ENCODE measurements around the gene TNFRSF18.

TNFRSF18 gene

DNA sequence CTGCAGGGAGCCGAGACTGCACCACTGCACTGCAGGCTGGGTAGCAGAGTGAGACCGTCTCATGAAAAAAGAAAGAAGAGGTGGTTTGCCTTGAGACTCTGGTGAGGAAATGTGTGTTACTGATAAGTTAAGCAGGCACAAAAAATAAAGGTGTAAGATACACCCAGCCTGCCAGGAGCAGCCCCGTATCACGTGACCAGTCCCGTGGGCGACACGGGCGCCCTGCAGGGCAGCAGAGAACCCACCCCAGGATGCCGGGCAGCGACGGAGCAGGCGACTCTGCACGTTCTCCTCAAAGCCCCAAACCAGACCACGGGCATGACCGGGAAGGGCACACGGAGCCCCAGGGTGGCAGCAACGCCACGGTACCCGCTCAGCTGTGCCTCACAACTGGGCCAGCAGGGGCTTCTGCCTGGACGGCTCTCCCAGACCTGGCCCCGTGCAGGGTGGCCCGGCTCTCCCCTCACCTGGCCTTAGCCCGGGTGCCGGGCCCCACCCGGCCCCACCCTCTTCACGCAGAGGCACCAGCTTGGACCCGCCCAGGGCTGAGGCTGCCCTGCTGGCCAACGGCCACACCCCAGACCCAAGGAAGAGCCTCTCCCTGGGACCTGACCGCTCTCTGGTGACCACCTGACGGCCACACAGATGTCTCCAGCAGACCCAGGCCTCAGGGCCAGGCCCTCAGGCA, 15.6 kb upstream of the TNFRSF18 start:
- DNase-seq (ENCODE audit: low read depth), result no peak
- TF ChIP-seq, protein P1, sequence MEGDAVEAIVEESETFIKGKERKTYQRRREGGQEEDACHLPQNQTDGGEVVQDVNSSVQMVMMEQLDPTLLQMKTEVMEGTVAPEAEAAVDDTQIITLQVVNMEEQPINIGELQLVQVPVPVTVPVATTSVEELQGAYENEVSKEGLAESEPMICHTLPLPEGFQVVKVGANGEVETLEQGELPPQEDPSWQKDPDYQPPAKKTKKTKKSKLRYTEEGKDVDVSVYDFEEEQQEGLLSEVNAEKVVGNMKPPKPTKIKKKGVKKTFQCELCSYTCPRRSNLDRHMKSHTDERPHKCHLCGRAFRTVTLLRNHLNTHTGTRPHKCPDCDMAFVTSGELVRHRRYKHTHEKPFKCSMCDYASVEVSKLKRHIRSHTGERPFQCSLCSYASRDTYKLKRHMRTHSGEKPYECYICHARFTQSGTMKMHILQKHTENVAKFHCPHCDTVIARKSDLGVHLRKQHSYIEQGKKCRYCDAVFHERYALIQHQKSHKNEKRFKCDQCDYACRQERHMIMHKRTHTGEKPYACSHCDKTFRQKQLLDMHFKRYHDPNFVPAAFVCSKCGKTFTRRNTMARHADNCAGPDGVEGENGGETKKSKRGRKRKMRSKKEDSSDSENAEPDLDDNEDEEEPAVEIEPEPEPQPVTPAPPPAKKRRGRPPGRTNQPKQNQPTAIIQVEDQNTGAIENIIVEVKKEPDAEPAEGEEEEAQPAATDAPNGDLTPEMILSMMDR (IDR thresholded peaks at IDR 0.05; ENCODE audit: low read depth, low read length, missing control alignments), result no peak

DNA sequence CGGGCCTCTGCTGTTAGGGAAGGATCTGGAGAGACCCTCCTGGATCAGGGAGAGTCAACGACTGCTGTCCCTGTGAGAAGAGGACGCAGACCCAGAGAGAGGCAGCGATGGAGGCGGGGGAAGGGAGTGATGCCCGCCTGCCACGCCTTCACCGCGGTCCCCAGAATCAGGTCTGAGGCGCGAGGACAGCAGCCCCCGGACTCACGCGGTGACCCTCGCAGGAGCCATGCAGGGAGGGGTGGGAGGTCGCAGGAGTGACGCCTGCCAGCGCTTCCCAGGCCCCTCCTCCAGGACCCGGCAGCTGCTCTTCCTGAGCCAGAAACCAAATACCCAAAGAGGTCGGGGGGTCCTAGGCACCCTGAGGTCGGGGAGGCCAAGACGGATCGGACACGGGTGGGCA, 13.8 kb upstream of the TNFRSF18 start:
- H3K4me3 ChIP-seq (ENCODE audit: low read depth, low read length), result no peak overlapping the region
- no peak for DNase-seq (ENCODE audit: low read depth)
- TF ChIP-seq, protein P1 (IDR thresholded peaks at IDR 0.05; ENCODE audit: low read depth, low read length, missing control alignments), result no peak

More for the DNA sequence above, 15.6 kb upstream of the TNFRSF18 start:
- no peak overlapping the region for H3K4me3 ChIP-seq (ENCODE audit: low read depth, low read length)

DNA sequence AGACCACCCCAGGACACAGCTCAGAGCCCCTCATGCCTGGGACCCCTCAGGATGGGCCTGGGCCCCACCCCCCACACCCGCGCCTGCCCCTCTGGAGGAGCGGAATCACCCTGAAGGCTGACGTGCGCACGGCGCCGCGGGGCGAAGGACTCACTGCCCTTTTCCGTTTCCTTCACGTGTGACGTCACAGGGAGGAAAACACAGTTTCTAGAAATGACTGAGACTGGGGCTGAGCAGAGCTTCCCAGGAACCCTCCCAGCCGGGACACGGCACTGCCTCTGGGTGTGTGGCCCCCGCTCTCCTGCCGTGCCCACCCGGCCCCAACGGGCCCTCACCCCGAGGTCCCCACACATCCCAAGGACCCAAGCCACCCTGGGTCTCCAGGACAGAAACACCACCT, 12.9 kb upstream of the TNFRSF18 start:
- TF ChIP-seq, protein P1 (IDR thresholded peaks at IDR 0.05; ENCODE audit: low read depth, low read length, missing control alignments), result no peak
- DNase-seq (ENCODE audit: low read depth), result no peak
- no peak overlapping the region for H3K4me3 ChIP-seq (ENCODE audit: low read depth, low read length)

DNA sequence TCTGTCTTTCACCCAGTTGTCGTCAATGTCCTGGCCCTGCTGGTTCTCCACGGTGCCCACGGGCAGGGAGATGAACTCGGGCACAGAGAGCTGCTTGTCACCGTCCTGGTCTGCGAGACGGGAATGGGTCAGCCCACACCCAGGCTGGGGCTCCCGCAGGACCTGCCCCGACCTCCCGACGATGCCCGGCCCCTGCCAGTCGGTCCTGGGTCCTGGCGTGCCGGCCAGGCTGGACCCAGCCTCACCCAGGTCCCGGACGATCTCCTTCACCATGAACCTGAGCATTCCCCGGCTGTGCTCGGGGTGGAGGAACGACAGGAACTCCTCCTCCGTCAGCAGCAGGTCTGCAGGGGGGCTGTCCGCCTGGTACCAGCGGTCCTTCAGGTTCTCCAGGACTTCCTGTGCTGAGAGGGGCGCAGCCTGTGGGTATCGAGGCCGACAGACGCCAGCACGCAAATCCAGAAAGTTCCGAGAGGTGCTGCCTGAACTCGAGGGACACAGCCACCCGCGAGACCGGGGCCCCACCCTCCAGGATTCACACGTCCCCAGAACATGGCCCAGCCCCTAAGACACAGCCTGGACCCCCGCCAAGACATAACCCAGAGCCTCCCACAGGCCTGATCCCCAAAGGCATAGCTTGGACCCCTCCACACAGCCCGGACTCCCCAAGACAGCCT, 12.3 kb upstream of the TNFRSF18 start:
- TF ChIP-seq, protein P1 (IDR thresholded peaks at IDR 0.05; ENCODE audit: low read depth, low read length, missing control alignments), result no peak
- no peak for DNase-seq (ENCODE audit: low read depth)
- H3K4me3 ChIP-seq (ENCODE audit: low read depth, low read length), result no peak overlapping the region

DNA sequence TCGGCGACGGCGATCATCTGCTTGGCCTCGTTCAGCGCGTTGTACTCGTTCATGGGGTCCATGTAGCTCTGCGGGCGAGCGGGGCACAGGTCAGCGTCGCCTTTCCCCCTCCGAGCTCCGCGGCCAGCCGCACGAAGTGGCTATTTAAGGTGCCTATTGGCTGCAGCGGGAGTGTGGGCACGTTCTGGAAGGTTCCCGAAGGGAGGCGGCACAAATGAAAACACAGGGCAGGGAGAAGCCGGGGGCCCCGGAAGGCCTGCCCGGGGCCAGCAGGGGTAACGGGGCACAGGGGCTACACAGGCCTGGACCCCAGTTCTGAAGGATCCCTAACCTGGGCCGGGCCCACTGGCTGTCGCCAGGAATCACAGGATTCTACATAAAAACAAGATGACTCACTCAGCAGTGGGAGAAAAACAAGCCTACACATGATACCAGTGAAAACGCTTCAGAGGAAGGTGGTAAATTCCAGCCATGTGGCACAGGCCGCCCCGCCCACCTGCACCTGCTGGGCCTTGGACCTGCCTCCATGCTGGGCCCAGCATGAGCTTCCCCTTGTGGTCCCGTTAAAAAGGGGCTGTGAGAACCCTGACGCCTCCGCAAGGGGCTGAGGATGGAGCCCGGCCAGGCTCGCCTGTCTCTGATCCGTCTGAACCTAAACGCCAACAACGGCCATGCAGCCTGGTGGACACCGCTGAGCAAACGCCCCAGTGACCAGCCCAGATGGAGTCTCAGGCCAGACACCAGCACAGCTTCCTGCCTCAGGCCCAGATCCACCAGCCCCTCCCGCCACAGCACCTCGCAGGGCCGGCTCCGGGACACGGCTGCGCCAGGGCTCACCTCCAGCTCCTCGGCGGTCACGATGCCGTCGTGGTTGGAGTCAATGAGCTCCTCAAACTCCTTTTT, 11.5 kb upstream of the TNFRSF18 start:
- H3K4me3 ChIP-seq (ENCODE audit: low read depth, low read length), result no peak overlapping the region
- no peak for DNase-seq (ENCODE audit: low read depth)
- TF ChIP-seq, protein P1 (IDR thresholded peaks at IDR 0.05; ENCODE audit: low read depth, low read length, missing control alignments), result no peak

DNA sequence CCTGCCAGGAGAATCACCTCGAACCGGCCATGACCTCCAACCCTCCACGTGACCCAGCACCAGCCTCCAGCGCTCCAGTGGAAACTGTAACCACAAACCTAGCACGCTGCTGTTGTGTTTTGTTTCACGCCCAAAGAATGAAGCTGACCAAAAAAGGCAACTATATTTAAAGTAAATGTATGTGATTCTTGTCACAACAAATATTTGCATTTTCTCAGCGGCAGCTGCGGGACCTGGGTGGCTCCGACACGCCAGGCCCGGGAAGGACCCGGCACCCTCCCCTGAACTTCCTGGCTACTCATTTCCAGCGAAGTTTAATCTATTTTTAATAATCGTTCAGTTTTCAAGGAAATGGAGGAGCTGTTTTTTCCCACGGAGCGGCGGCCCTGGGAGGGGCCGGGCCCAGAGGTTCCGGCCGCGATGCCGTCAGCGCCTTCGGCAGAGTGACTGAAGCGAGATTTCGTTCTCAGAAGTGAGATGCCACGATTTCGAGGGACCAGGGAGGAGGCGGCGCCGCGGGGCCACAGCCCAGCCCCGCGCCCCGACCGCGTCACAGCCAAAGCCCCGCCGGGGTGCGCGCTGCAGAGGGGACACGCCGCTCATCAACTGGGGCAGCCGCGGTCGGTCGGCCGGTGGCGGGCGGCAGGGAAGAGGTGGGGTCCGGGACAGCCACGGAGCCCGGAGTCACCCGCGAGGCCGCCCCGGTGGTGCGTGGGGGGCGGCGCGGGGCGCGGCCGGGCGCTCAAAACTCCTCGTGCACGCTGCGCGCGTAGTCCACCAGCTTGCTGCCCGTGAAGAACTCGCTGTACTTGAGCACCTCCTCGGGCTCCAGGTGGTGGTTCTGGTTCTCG, 10.6 kb upstream of the TNFRSF18 start:
- DNase-seq (ENCODE audit: low read depth), result no peak
- TF ChIP-seq, protein P1 (IDR thresholded peaks at IDR 0.05; ENCODE audit: low read depth, low read length, missing control alignments), result no peak
- H3K4me3 ChIP-seq (ENCODE audit: low read depth, low read length), result no peak overlapping the region

Data from GM12864 (cell line).